Hepatocyte (in vitro differentiated cells): Measurements from ENCODE around the gene NUAK1. TPM values are rescaled to one million over a fixed set of nuclear protein-coding genes. Genes with fewer than 3 reads are reported as not detected.

Experiments used
- DNase-seq: peaks from one replicate; pipeline ENCODE4 v3.0.0-alpha.2; 2016; ENCODE audit warnings: low spot score
- H2AFZ ChIP-seq: fragments of 200-600 bp; sonication (generic); 2 replicates; pipeline ENCODE4 v1.6.0; 2016; ENCODE audit warnings: antibody characterized with exemption, mild to moderate bottlenecking
- H3K27ac ChIP-seq: fragments of 200-600 bp; sonication (generic); 2 replicates; pipeline ENCODE4 v1.5.1; 2016; ENCODE audit warnings: mild to moderate bottlenecking
- H3K27me3 ChIP-seq: fragments of 200-600 bp; sonication (generic); 2 replicates; pipeline ENCODE4 v1.6.1; 2016
- H3K36me3 ChIP-seq: fragments of 200-600 bp; sonication (generic); replicated peaks from 2 replicates; pipeline ENCODE4 v1.5.1; 2016; ENCODE audit warnings: low read depth; ENCODE audit not compliant: insufficient read depth
- H3K4me1 ChIP-seq: fragments of 200-600 bp; sonication (generic); 2 replicates; pipeline ENCODE4 v1.5.1; 2016; ENCODE audit warnings: mild to moderate bottlenecking, moderate library complexity; ENCODE audit not compliant: insufficient read depth
- H3K4me2 ChIP-seq: fragments of 200-600 bp; sonication (generic); 2 replicates; pipeline ENCODE4 v1.6.0; 2016
- H3K4me3 ChIP-seq: fragments of 200-600 bp; sonication (generic); 2 replicates; pipeline ENCODE4 v1.5.1; 2016; ENCODE audit warnings: mild to moderate bottlenecking
- H3K79me2 ChIP-seq: fragments of 200-600 bp; sonication (generic); 2 replicates; pipeline ENCODE4 v1.6.0; 2017; ENCODE audit warnings: mild to moderate bottlenecking
- H3K9me2 ChIP-seq: fragments of 200-600 bp; sonication (generic); replicated peaks from 2 replicates; pipeline ENCODE4 v1.6.0; 2017; ENCODE audit warnings: mild to moderate bottlenecking; ENCODE audit not compliant: insufficient read depth
- H3K9me3 ChIP-seq: fragments of 200-600 bp; sonication (generic); 2 replicates; pipeline ENCODE4 v1.5.1; 2016; ENCODE audit warnings: low read depth, mild to moderate bottlenecking
- H4K20me1 ChIP-seq: fragments of 200-600 bp; sonication (generic); 2 replicates; pipeline ENCODE4 v1.6.0; 2016; ENCODE audit warnings: mild to moderate bottlenecking; ENCODE audit not compliant: insufficient read depth, poor library complexity, severe bottlenecking
- EZH2 ChIP-seq: fragments of 200-600 bp; sonication (generic); IDR thresholded peaks from 2 replicates; pipeline ENCODE4 v1.6.1; 2016; ENCODE audit warnings: antibody characterized with exemption, mild to moderate bottlenecking, borderline replicate concordance
- EZH2phosphoT487 ChIP-seq: fragments of 200-600 bp; sonication (generic); IDR thresholded peaks from one replicate; pipeline ENCODE4 v1.6.1; 2018; ENCODE audit warnings: antibody characterized with exemption, mild to moderate bottlenecking, low read depth, moderate library complexity; ENCODE audit not compliant: unreplicated experiment, severe bottlenecking
- whole genome bisulfite sequencing: methylation state at CpG from one replicate; pipeline ENCODE4 v1.1.6; 2016; ENCODE audit warnings: low lambda C conversion rate; ENCODE audit errors: missing lambda C conversion rate; 5-methylcytosine and 5-hydroxymethylcytosine counted together
- polyA plus RNA-seq: library from polyadenylated mRNA; unstranded; fragments of >200 nt; fragmentation: Nextera tagmentation; extraction: Ambion mirVana; gene quantifications from 2 replicates; pipeline ENCODE4 v1.2.1, GENCODE V29; 2016
- total RNA-seq: library from RNA; depleted of rRNA; stranded (reverse); fragments of >200 nt; gene quantifications from 2 replicates; pipeline ENCODE4 v1.2.3, GENCODE V29; 2014
- TF ChIP-seq, protein P1 (sequence below): fragments of 200-600 bp; sonication (generic); IDR thresholded peaks from 2 replicates; pipeline ENCODE4 v1.5.1; 2016; ENCODE audit warnings: antibody characterized with exemption, mild to moderate bottlenecking; ENCODE audit not compliant: poor library complexity

Gene NUAK1
- total and polyA plus RNA-seq, 2 experiments from 2014 or later = 3.5 to 13.0 TPM

DNA sequence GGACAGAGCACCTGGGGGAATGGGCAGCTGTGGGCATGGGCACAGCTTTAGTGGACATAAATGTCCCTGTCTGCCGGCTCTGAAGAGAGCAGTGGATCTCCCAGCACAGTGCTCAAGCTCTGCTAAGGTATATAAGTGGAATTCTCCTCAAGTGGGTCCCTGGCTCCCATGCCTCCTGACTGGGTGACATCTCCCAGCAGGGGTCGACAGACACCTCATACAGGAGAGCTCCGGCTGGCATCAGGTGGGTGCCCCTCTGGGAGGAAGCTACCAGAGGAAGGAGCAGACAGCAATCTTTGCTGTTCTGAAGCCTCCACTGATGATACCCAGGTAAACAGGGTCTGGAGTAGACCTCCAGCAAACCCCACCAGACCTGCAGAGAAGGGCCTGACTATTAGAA, 25.0 kb upstream of the NUAK1 start:
- Histone ChIP-seq H3K27me3 (no peaks in the 10 kb centered on the region), H3K79me2 (no peaks in the 10 kb centered on the region), H3K27ac (no peak overlapping the region), H3K4me1 (no peaks in the 10 kb centered on the region), H3K9me2 (no peaks in the 10 kb centered on the region), H4K20me1 (no peaks in the 10 kb centered on the region), H3K9me3 (no peaks in the 10 kb centered on the region), H3K36me3 (no peaks in the 10 kb centered on the region), H3K4me3 (no peak overlapping the region), H2AFZ (no peak overlapping the region), H3K4me2 (no peak overlapping the region)
- 100% methylated on average over 3 of the region's 3 CpGs for WGBS
- DNase-seq = no peak
- TF ChIP-seq EZH2 (no peak), EZH2phosphoT487 (no peak)
- TF ChIP-seq, protein P1, sequence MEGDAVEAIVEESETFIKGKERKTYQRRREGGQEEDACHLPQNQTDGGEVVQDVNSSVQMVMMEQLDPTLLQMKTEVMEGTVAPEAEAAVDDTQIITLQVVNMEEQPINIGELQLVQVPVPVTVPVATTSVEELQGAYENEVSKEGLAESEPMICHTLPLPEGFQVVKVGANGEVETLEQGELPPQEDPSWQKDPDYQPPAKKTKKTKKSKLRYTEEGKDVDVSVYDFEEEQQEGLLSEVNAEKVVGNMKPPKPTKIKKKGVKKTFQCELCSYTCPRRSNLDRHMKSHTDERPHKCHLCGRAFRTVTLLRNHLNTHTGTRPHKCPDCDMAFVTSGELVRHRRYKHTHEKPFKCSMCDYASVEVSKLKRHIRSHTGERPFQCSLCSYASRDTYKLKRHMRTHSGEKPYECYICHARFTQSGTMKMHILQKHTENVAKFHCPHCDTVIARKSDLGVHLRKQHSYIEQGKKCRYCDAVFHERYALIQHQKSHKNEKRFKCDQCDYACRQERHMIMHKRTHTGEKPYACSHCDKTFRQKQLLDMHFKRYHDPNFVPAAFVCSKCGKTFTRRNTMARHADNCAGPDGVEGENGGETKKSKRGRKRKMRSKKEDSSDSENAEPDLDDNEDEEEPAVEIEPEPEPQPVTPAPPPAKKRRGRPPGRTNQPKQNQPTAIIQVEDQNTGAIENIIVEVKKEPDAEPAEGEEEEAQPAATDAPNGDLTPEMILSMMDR = no peak

DNA sequence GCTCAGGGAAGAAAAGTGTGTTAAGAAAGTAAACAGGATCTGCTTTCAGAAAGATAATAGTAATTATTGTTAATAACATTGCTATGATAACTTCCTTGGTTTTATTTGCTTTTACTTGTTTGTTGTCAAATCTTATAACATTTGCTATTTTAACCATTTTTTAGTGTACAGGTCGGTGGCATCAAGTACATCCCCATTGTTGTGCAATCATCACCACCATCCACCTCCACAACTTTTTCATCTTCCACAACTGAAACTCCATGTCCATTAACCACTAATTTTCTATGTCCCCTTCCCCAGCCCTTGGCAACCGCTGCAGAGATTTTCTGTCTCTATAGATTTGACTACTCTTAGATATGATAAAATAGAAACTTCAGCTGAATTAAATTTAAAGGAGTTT, 22.7 kb upstream of the NUAK1 start:
- Histone ChIP-seq H3K79me2 (no peaks in the 10 kb centered on the region), H3K36me3 (no peaks in the 10 kb centered on the region), H2AFZ (no peak overlapping the region), H3K4me2 (no peak overlapping the region), H3K27me3 (no peaks in the 10 kb centered on the region), H3K9me2 (no peaks in the 10 kb centered on the region), H4K20me1 (no peaks in the 10 kb centered on the region), H3K9me3 (no peaks in the 10 kb centered on the region), H3K4me3 (no peak overlapping the region), H3K4me1 (no peaks in the 10 kb centered on the region), H3K27ac (no peak overlapping the region)
- DNase-seq = no peak
- TF ChIP-seq EZH2phosphoT487 = no peak
- TF ChIP-seq, protein P1 = no peak
- no peak for TF ChIP-seq EZH2
- WGBS = 89% methylated on average over 2 of the region's 2 CpGs

DNA sequence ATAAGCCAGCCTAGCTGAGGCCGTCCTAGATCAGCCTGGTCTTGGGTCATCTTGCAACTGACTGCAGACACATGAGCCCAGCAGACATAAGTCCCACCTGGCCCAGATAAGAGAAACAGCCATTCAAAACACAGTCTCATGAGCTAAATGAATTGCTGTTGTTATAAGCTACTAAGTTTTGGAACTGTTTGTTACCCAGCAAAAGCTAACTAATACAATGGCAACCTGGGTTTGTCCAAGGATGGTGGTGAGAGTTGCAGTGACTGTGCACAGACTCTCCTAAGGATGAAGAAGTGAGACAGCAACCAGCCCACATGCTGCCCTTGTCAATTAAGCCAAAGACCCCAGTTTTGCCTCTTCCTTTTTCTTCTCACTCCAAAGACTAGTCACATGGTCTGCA, 22.2 kb upstream of the NUAK1 start:
- H3K4me1 ChIP-seq = no peaks in the 10 kb centered on the region
- H3K9me2 ChIP-seq = no peaks in the 10 kb centered on the region
- H3K4me3 ChIP-seq = no peak overlapping the region
- no peaks in the 10 kb centered on the region for H4K20me1 ChIP-seq
- H2AFZ ChIP-seq = no peak overlapping the region
- H3K4me2 ChIP-seq = no peak overlapping the region
- no peak for DNase-seq
- H3K79me2 ChIP-seq = no peaks in the 10 kb centered on the region
- H3K9me3 ChIP-seq = no peaks in the 10 kb centered on the region
- TF ChIP-seq EZH2phosphoT487 = no peak
- TF ChIP-seq, protein P1 = no peak
- TF ChIP-seq EZH2 = no peak
- 88% methylated on average over 1 of the region's 1 CpG for WGBS
- H3K27ac ChIP-seq = no peak overlapping the region
- no peaks in the 10 kb centered on the region for H3K27me3 ChIP-seq
- no peaks in the 10 kb centered on the region for H3K36me3 ChIP-seq

DNA sequence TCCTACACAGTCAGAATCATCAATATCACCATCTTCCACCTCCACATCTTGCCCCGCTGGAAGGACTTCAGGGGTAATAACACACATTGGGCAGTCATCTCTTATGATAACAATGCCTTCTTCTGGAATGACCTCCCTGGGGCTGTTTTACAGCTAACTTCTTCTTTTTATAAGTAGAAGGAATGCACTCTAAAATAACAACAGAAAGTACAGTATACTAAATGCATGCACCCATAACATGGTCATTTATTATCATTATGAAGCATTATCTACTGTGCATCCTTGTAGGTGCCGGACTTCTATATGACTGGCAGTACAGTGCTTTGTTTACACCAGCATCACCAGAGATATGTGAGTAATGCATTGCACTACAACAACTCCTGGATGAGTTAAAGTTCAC, 19.0 kb upstream of the NUAK1 start:
- Histone ChIP-seq H3K4me2 (no peak overlapping the region), H3K9me3 (no peaks in the 10 kb centered on the region), H3K79me2 (no peaks in the 10 kb centered on the region), H3K27ac (no peak overlapping the region), H2AFZ (no peak overlapping the region), H3K27me3 (no peaks in the 10 kb centered on the region), H3K4me3 (no peak overlapping the region), H3K36me3 (no peaks in the 10 kb centered on the region), H3K4me1 (no peaks in the 10 kb centered on the region), H3K9me2 (no peaks in the 10 kb centered on the region), H4K20me1 (no peaks in the 10 kb centered on the region)
- 86% methylated on average over 2 of the region's 2 CpGs for WGBS
- DNase-seq = no peak
- TF ChIP-seq EZH2phosphoT487 (no peak), EZH2 (no peak)
- TF ChIP-seq, protein P1 = no peak
